H9 (cell line): ENCODE results near the gene SLC30A1. TPM values are rescaled to one million over a fixed set of nuclear protein-coding genes. Genes with fewer than 3 reads are reported as not detected.

Source experiments
- DNase-seq: peaks from one replicate; pipeline ENCODE4 v3.0.0-alpha.2; 2017
- H2AFZ ChIP-seq: one replicate; pipeline ENCODE4 v1.6.1; 2013; ENCODE audit warnings: mild to moderate bottlenecking, low read length, control low read depth, moderate library complexity
- H2AK5ac ChIP-seq: 2 replicates; pipeline ENCODE4 v1.6.1; 2013; ENCODE audit warnings: low read length, control low read depth, mixed read lengths; ENCODE audit not compliant: insufficient read length
- H2BK120ac ChIP-seq: one replicate; pipeline ENCODE4 v1.6.1; 2013; ENCODE audit warnings: low read depth, mild to moderate bottlenecking, low read length, control low read depth, inconsistent platforms; ENCODE audit not compliant: poor library complexity, severe bottlenecking
- H2BK12ac ChIP-seq: 2 replicates; pipeline ENCODE4 v1.6.1; 2013; ENCODE audit warnings: low read length, control low read depth, mixed read lengths, low read depth; ENCODE audit not compliant: insufficient read length
- H2BK15ac ChIP-seq: 2 replicates; pipeline ENCODE4 v1.6.1; 2013; ENCODE audit warnings: low read depth, low read length, control low read depth
- H2BK20ac ChIP-seq: one replicate; pipeline ENCODE4 v1.6.1; 2013; ENCODE audit warnings: low read depth, mild to moderate bottlenecking, low read length, control low read depth, inconsistent platforms; ENCODE audit not compliant: poor library complexity, severe bottlenecking
- H2BK5ac ChIP-seq: 2 replicates; pipeline ENCODE4 v1.6.1; 2013; ENCODE audit warnings: low read length, control low read depth, mixed read lengths; ENCODE audit not compliant: insufficient read length
- H3K14ac ChIP-seq: 2 replicates; pipeline ENCODE4 v1.6.1; 2013; ENCODE audit warnings: low read length, control low read depth; ENCODE audit not compliant: insufficient read depth
- H3K18ac ChIP-seq: 2 replicates; pipeline ENCODE4 v1.6.1; 2013; ENCODE audit warnings: low read depth, mild to moderate bottlenecking, mixed read lengths, low read length, control low read depth; ENCODE audit not compliant: insufficient read length
- H3K23ac ChIP-seq: 2 replicates; pipeline ENCODE4 v1.6.1; 2013; ENCODE audit warnings: low read length, control low read depth, mixed read lengths, low read depth; ENCODE audit not compliant: insufficient read length
- H3K23me2 ChIP-seq: 2 replicates; pipeline ENCODE4 v1.6.1; 2013; ENCODE audit warnings: low read depth, mild to moderate bottlenecking, mixed read lengths, low read length, control low read depth; ENCODE audit not compliant: insufficient read length, poor library complexity, severe bottlenecking
- H3K27ac ChIP-seq: 2 replicates; pipeline ENCODE4 v1.5.1; 2013; ENCODE audit warnings: low read length, control low read depth, mixed read lengths, low read depth; ENCODE audit not compliant: insufficient read length
- H3K27me3 ChIP-seq: 2 replicates; pipeline ENCODE4 v1.6.1; 2013; ENCODE audit warnings: low read length, control low read depth, inconsistent platforms; ENCODE audit not compliant: insufficient read depth
- H3K4ac ChIP-seq: 2 replicates; pipeline ENCODE4 v1.6.1; 2013; ENCODE audit warnings: low read depth, mild to moderate bottlenecking, control low read depth, inconsistent platforms, low read length, moderate library complexity
- H3K4me1 ChIP-seq: 2 replicates; pipeline ENCODE4 v1.6.1; 2013; ENCODE audit warnings: low read length, control low read depth, inconsistent platforms; ENCODE audit not compliant: insufficient read depth
- H3K4me2 ChIP-seq: 2 replicates; pipeline ENCODE4 v1.6.1; 2013; ENCODE audit warnings: low read length, control low read depth, mixed read lengths; ENCODE audit not compliant: insufficient read length, insufficient read depth
- H3K56ac ChIP-seq: 2 replicates; pipeline ENCODE4 v1.6.1; 2013; ENCODE audit warnings: low read depth, mild to moderate bottlenecking, mixed read lengths, low read length, control low read depth; ENCODE audit not compliant: insufficient read length
- H3K79me1 ChIP-seq: 2 replicates; pipeline ENCODE4 v1.6.1; 2013; ENCODE audit warnings: low read depth, mild to moderate bottlenecking, moderate library complexity, low read length, control low read depth, inconsistent platforms; ENCODE audit not compliant: insufficient read depth, poor library complexity, severe bottlenecking
- H3K79me2 ChIP-seq: 2 replicates; pipeline ENCODE4 v1.6.1; 2013; ENCODE audit warnings: low read length, control low read depth, inconsistent platforms; ENCODE audit not compliant: insufficient read depth
- H3K9ac ChIP-seq: 2 replicates; pipeline ENCODE4 v1.6.1; 2013; ENCODE audit warnings: low read length, control low read depth, mixed read lengths; ENCODE audit not compliant: insufficient read length; ENCODE audit errors: extremely low read depth
- H3K9me3 ChIP-seq: one replicate; pipeline ENCODE4 v1.6.1; 2013; ENCODE audit warnings: low read depth, low read length, inconsistent platforms; ENCODE audit not compliant: control insufficient read depth
- H3T11ph ChIP-seq: one replicate; pipeline ENCODE4 v1.6.1; 2013; ENCODE audit warnings: mild to moderate bottlenecking, low read length, control low read depth, inconsistent platforms
- H4K20me1 ChIP-seq: one replicate; pipeline ENCODE4 v1.6.1; 2013; ENCODE audit not compliant: control insufficient read depth, insufficient read length, insufficient read depth
- H4K5ac ChIP-seq: 2 replicates; pipeline ENCODE4 v1.6.1; 2013; ENCODE audit warnings: low read depth, mild to moderate bottlenecking, mixed read lengths, low read length, control low read depth; ENCODE audit not compliant: insufficient read length
- H4K8ac ChIP-seq: replicated peaks from 2 replicates; pipeline ENCODE4 v1.6.1; 2013; ENCODE audit warnings: low read length, control low read depth, mixed read lengths, low read depth; ENCODE audit not compliant: insufficient read length
- H4K91ac ChIP-seq: 2 replicates; pipeline ENCODE4 v1.6.1; 2013; ENCODE audit warnings: low read depth, mild to moderate bottlenecking, moderate library complexity, mixed read lengths, low read length, control low read depth; ENCODE audit not compliant: insufficient read length
- H3K27ac Mint-ChIP-seq, 3 experiments: 2 replicates in 2 of 3; 3 replicates in 1 of 3; pipeline ENCODE4 v1.8.0; 2020 to 2021; ENCODE audit warnings: mixed read lengths in 3 of 3, mild to moderate bottlenecking in 1 of 3, moderate library complexity in 1 of 3
- H3K27me3 Mint-ChIP-seq: 2 replicates; pipeline ENCODE4 v1.8.0; 2021; ENCODE audit warnings: low read depth, mild to moderate bottlenecking, moderate library complexity, mixed read lengths
- H3K36me3 Mint-ChIP-seq, 3 experiments: 2 replicates in 2 of 3; 3 replicates in 1 of 3; pipeline ENCODE4 v1.8.0; 2020 to 2021; ENCODE audit warnings: low read depth in 3 of 3, mixed read lengths in 3 of 3; ENCODE audit not compliant: insufficient read depth in 1 of 3
- H3K4me1 Mint-ChIP-seq, 2 experiments: 2 replicates each; pipeline ENCODE4 v1.8.0; 2020; ENCODE audit warnings: mixed read lengths in 2 of 2
- H3K4me3 Mint-ChIP-seq, 2 experiments: 2 replicates in 1 of 2; 3 replicates in 1 of 2; pipeline ENCODE4 v1.8.0; 2020 to 2021; ENCODE audit warnings: mild to moderate bottlenecking in 2 of 2, mixed read lengths in 2 of 2, moderate library complexity in 1 of 2
- H3K9me3 Mint-ChIP-seq, 2 experiments: 2 replicates in 1 of 2; 3 replicates in 1 of 2; pipeline ENCODE4 v1.8.0; 2020; ENCODE audit warnings: mild to moderate bottlenecking in 2 of 2, mixed read lengths in 2 of 2, moderate library complexity in 1 of 2
- WGBS: extraction: QIAGEN DNeasy Blood & Tissue Kit; methylation state at CpG from one replicate; pipeline ENCODE4 v1.1.7; 2013; ENCODE audit warnings: missing lambda C conversion rate, low lambda C conversion rate, mixed read lengths; ENCODE audit not compliant: insufficient read length; ENCODE audit errors: extremely low coverage; 5-methylcytosine and 5-hydroxymethylcytosine counted together
- long read RNA-seq: library from polyadenylated mRNA; unstranded; transcript quantifications from one replicate; pipeline ENCODE4 v2.0.0, GENCODE V29; 2020
- total RNA-seq: library from RNA; stranded (reverse); gene quantifications from 2 replicates; pipeline ENCODE4 v1.2.1, GENCODE V29; 2021
- TF ChIP-seq, protein P1 (sequence below): fragments of 200-600 bp; sonication (generic); conservative IDR thresholded peaks from 3 replicates; pipeline ENCODE4 v1.8.0; 2021; ENCODE audit warnings: antibody characterized with exemption, mild to moderate bottlenecking

Gene SLC30A1
- 17.1 and 17.3 TPM in 2 replicates for total RNA-seq
- long read RNA-seq, full-length matches to known transcripts, result 1 of 4 reads
- long read RNA-seq, partial matches to known transcripts, result 0 of 4 reads
- long read RNA-seq, other reads (novel, unspliced or antisense), result 3 of 4 reads

DNA sequence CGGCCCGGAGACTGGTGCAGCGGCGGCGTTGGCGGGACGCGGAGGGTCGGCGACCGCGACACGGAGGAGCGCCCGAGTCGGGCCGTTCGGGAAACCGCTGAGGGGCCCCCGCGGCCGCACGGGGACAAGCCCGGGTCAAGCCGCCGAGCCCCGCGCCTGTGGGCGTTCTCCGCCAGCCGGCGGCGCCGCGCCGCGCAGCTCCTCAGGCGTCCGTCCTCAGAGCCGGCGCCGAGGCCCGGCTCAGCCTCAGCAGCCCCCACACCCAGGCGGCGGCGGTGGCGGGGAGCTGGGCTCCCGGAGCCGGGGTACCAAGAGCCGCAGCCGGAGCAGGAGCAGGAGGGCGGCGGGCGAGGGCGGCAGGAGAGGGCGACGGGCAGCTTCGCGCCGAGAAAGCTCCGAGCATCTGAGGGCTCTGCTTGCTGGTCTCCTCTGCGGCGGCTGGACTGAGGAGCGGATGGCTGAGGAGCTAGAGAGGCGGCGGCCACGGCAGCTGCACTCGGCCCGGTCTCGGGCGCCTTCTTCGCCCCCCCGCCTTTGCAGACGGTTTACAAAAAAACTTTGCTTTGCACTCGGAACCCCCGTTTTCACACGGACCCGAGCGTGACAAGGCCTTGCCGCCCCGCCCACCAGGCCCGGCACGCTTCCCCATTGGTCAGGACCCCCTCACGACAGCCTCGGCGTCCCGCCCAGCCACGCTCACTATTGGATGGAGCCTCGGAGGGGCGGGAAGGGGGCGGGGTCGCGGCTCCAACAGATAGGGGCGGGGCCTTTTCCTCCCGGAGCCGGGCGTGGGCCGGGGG is at the start of gene SLC30A1:
Gene SLC30A1 (minus strand): TSS at position 522 of the 800 bp plus-strand sequence. CDS start 549 bp downstream, outside the sequence.
- peaks cover 2 to 14% (median 13%) of the 10 kb centered on the region in 3 experiments for H3K36me3 Mint-ChIP-seq
- Histone ChIP-seq H4K8ac (no peak within 1 kb of the TSS), H2BK20ac (no peak within 1 kb of the TSS), H4K20me1 (no peaks in the 10 kb centered on the region), H2BK5ac (no peak within 1 kb of the TSS), H3K4ac (no peak within 1 kb of the TSS), H3K79me2 (peaks cover 12% of the 10 kb centered on the region; the same call in 1 of the 2 replicates), H3K56ac (no peak within 1 kb of the TSS), H3K23ac (no peak within 1 kb of the TSS), H2BK15ac (no peak within 1 kb of the TSS; the same call in 1 of the 2 replicates), H3K18ac (peak within 1 kb of the TSS; percentile 72), H2AFZ (no peak within 1 kb of the TSS), H3K27ac (no peak within 1 kb of the TSS), H4K5ac (no peak within 1 kb of the TSS), H2BK12ac (no peak within 1 kb of the TSS), H3K9ac (peak within 1 kb of the TSS; percentile 36), H3K4me2 (peak within 1 kb of the TSS; percentile 98), H3K27me3 (no peaks in the 10 kb centered on the region), H3K9me3 (no peaks in the 10 kb centered on the region), H3K4me1 (peaks cover 3% of the 10 kb centered on the region; the same call in 1 of the 2 replicates), H3K79me1 (no peaks in the 10 kb centered on the region), H2AK5ac (no peak within 1 kb of the TSS), H4K91ac (no peak within 1 kb of the TSS), H3K23me2 (peaks cover 14% of the 10 kb centered on the region), H3T11ph (no peak within 1 kb of the TSS), H3K14ac (peak within 1 kb of the TSS; percentile 65), H2BK120ac (no peak within 1 kb of the TSS)
- no peak within 1 kb of the TSS; a peak in 2 of 7 replicates for H3K27ac Mint-ChIP-seq
- H3K4me1 Mint-ChIP-seq, result peaks cover 36 to 41% of the 10 kb centered on the region in 2 experiments
- DNase-seq, result peak; percentile 96
- whole genome bisulfite sequencing, result no CpG with 5 or more reads among the region's 98 CpGs
- H3K4me3 Mint-ChIP-seq, result peak within 1 kb of the TSS; percentile 89 to 97
- TF ChIP-seq, protein P1, sequence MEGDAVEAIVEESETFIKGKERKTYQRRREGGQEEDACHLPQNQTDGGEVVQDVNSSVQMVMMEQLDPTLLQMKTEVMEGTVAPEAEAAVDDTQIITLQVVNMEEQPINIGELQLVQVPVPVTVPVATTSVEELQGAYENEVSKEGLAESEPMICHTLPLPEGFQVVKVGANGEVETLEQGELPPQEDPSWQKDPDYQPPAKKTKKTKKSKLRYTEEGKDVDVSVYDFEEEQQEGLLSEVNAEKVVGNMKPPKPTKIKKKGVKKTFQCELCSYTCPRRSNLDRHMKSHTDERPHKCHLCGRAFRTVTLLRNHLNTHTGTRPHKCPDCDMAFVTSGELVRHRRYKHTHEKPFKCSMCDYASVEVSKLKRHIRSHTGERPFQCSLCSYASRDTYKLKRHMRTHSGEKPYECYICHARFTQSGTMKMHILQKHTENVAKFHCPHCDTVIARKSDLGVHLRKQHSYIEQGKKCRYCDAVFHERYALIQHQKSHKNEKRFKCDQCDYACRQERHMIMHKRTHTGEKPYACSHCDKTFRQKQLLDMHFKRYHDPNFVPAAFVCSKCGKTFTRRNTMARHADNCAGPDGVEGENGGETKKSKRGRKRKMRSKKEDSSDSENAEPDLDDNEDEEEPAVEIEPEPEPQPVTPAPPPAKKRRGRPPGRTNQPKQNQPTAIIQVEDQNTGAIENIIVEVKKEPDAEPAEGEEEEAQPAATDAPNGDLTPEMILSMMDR, result no peak
- H3K9me3 Mint-ChIP-seq, result no peaks in the 10 kb centered on the region; a peak in 1 of 5 replicates
- H3K27me3 Mint-ChIP-seq, result no peaks in the 10 kb centered on the region; the same call in 1 of the 2 replicates
